WTC11 (cell line): ENCODE measurements around the gene FGF8. TPM values are rescaled to one million over a fixed set of nuclear protein-coding genes. Genes with fewer than 3 reads are reported as not detected.

Experiments
- ATAC-seq: fragments of 200-7000 bp; cut with Tn5 transposase; 2 replicates; pipeline ENCODE4 v1.10.0; 2021; ENCODE audit warnings: mild to moderate bottlenecking, moderate library complexity
- CTCF ChIA-PET: fragments of 300-600 bp; sonication (Branson Sonifier 250); formaldehyde crosslinking; loops from one replicate; lab custom pipeline; 2021; ENCODE audit warnings: antibody characterized with exemption; lab: Charles Lee
- POLR2A ChIA-PET: fragments of 350-600 bp; sonication (Branson Sonifier 250); formaldehyde crosslinking; loops from one replicate; lab custom pipeline; 2021; ENCODE audit warnings: antibody characterized with exemption; lab: Charles Lee
- DNase-seq: peaks from one replicate; pipeline ENCODE4 v3.0.0; 2021; ENCODE audit warnings: low spot score
- H3K27ac Mint-ChIP-seq: 2 replicates; pipeline ENCODE4 v1.8.0; 2021; ENCODE audit warnings: mixed read lengths
- H3K27me3 Mint-ChIP-seq: 2 replicates; pipeline ENCODE4 v1.8.0; 2021; ENCODE audit warnings: low read depth, mild to moderate bottlenecking, moderate library complexity, mixed read lengths
- H3K36me3 Mint-ChIP-seq: 2 replicates; pipeline ENCODE4 v1.8.0; 2021; ENCODE audit warnings: mixed read lengths
- H3K4me1 Mint-ChIP-seq: 2 replicates; pipeline ENCODE4 v1.8.0; 2022; ENCODE audit warnings: mixed read lengths
- H3K4me3 Mint-ChIP-seq: 2 replicates; pipeline ENCODE4 v1.8.0; 2021; ENCODE audit warnings: mild to moderate bottlenecking, moderate library complexity, mixed read lengths
- H3K9me3 Mint-ChIP-seq: 2 replicates; pipeline ENCODE4 v1.8.0; 2021; ENCODE audit warnings: mixed read lengths
- CREM ChIP-seq: sonication (generic); formaldehyde crosslinking; IDR thresholded peaks from 2 replicates; pipeline ENCODE4 v1.8.1; 2022; ENCODE audit warnings: mild to moderate bottlenecking, missing genetic modification reagents, moderate library complexity
- ESRRA ChIP-seq: sonication (generic); formaldehyde crosslinking; IDR thresholded peaks from 2 replicates; pipeline ENCODE4 v1.8.1; 2022; ENCODE audit warnings: mild to moderate bottlenecking, missing genetic modification reagents, borderline replicate concordance
- FOXJ3 ChIP-seq: sonication (generic); formaldehyde crosslinking; IDR thresholded peaks from 2 replicates; pipeline ENCODE4 v1.9.0; 2021; ENCODE audit warnings: missing genetic modification reagents, mild to moderate bottlenecking, borderline replicate concordance
- IRF2 ChIP-seq: sonication (generic); formaldehyde crosslinking; IDR thresholded peaks from 2 replicates; pipeline ENCODE4 v1.8.0; 2022; ENCODE audit warnings: low read depth, missing genetic modification reagents, borderline replicate concordance
- JAZF1 ChIP-seq: fragments of 250-450 bp; sonication (Bioruptor Pico); IDR thresholded peaks from 2 replicates; pipeline ENCODE4 v1.9.0; 2021; ENCODE audit warnings: moderate library complexity, mild to moderate bottlenecking, inconsistent platforms
- KAT7 ChIP-seq: sonication (generic); formaldehyde crosslinking; IDR thresholded peaks from 2 replicates; pipeline ENCODE4 v1.8.1; 2023; ENCODE audit warnings: missing genetic modification reagents, mild to moderate bottlenecking, borderline replicate concordance
- NR1H2 ChIP-seq: sonication (generic); formaldehyde crosslinking; IDR thresholded peaks from 2 replicates; pipeline ENCODE4 v1.9.0; 2021; ENCODE audit warnings: mild to moderate bottlenecking, moderate library complexity, missing genetic modification reagents
- NR2C2 ChIP-seq: sonication (generic); formaldehyde crosslinking; IDR thresholded peaks from 2 replicates; pipeline ENCODE4 v1.8.0; 2022; ENCODE audit warnings: mild to moderate bottlenecking, missing genetic modification reagents
- SP1 ChIP-seq: sonication (generic); formaldehyde crosslinking; conservative IDR thresholded peaks from 2 replicates; pipeline ENCODE4 v1.8.1; 2022; ENCODE audit warnings: missing genetic modification reagents
- TEAD1 ChIP-seq: sonication (generic); formaldehyde crosslinking; IDR thresholded peaks from 2 replicates; pipeline ENCODE4 v1.8.0; 2022; ENCODE audit warnings: mild to moderate bottlenecking, missing genetic modification reagents
- ZBTB21 ChIP-seq: sonication (generic); formaldehyde crosslinking; IDR thresholded peaks from 2 replicates; pipeline ENCODE4 v1.8.1; 2023; ENCODE audit warnings: mild to moderate bottlenecking, missing genetic modification reagents, borderline replicate concordance
- ZNF138 ChIP-seq: sonication (generic); formaldehyde crosslinking; conservative IDR thresholded peaks from 2 replicates; pipeline ENCODE4 v1.8.1; 2022; ENCODE audit warnings: mild to moderate bottlenecking, moderate library complexity, missing genetic modification reagents
- ZNF219 ChIP-seq: sonication (generic); formaldehyde crosslinking; IDR thresholded peaks from 2 replicates; pipeline ENCODE4 v1.8.0; 2023; ENCODE audit warnings: missing genetic modification reagents, mild to moderate bottlenecking, borderline replicate concordance
- ZNF396 ChIP-seq: fragments of 250-450 bp; sonication (Bioruptor Pico); IDR thresholded peaks from 2 replicates; pipeline ENCODE4 v1.8.0; 2021; ENCODE audit warnings: mild to moderate bottlenecking, moderate library complexity, borderline replicate concordance
- total RNA-seq: library from RNA; stranded (reverse); gene quantifications from 3 replicates; pipeline ENCODE4 v1.2.3, GENCODE V29; 2021
- TF ChIP-seq, protein P1 (sequence below): sonication (generic); formaldehyde crosslinking; IDR thresholded peaks from 2 replicates; pipeline ENCODE4 v1.8.0; 2022; ENCODE audit warnings: mild to moderate bottlenecking, missing genetic modification reagents
- TF ChIP-seq, protein P2 (sequence below): sonication (generic); formaldehyde crosslinking; IDR thresholded peaks from 2 replicates; pipeline ENCODE4 v1.8.1; 2022; ENCODE audit warnings: missing genetic modification reagents, borderline replicate concordance
- TF ChIP-seq, protein P3 (sequence below): sonication (generic); formaldehyde crosslinking; IDR thresholded peaks from 2 replicates; pipeline ENCODE4 v1.8.1; 2022; ENCODE audit warnings: mild to moderate bottlenecking, moderate library complexity, missing genetic modification reagents
- TF ChIP-seq, protein P4 (sequence below): fragments of 250-450 bp; sonication (Bioruptor Pico); IDR thresholded peaks from 2 replicates; pipeline ENCODE4 v1.8.0; 2021; ENCODE audit warnings: mild to moderate bottlenecking
- TF ChIP-seq, protein P5 (sequence below): sonication (generic); formaldehyde crosslinking; IDR thresholded peaks from 2 replicates; pipeline ENCODE4 v1.8.1; 2023; ENCODE audit warnings: mild to moderate bottlenecking, missing genetic modification reagents, borderline replicate concordance
- TF ChIP-seq, protein P6 (sequence below): fragments of 250-450 bp; sonication (Bioruptor Pico); IDR thresholded peaks from 2 replicates; pipeline ENCODE4 v1.9.0; 2021; ENCODE audit warnings: mild to moderate bottlenecking
- TF ChIP-seq, protein P7 (sequence below): sonication (generic); formaldehyde crosslinking; IDR thresholded peaks from 2 replicates; pipeline ENCODE4 v1.8.1; 2023; ENCODE audit warnings: mild to moderate bottlenecking, missing genetic modification reagents, moderate library complexity

The FGF8 gene
- total RNA-seq, 1 experiment from 2014 or later = 28.9 TPM

DNA sequence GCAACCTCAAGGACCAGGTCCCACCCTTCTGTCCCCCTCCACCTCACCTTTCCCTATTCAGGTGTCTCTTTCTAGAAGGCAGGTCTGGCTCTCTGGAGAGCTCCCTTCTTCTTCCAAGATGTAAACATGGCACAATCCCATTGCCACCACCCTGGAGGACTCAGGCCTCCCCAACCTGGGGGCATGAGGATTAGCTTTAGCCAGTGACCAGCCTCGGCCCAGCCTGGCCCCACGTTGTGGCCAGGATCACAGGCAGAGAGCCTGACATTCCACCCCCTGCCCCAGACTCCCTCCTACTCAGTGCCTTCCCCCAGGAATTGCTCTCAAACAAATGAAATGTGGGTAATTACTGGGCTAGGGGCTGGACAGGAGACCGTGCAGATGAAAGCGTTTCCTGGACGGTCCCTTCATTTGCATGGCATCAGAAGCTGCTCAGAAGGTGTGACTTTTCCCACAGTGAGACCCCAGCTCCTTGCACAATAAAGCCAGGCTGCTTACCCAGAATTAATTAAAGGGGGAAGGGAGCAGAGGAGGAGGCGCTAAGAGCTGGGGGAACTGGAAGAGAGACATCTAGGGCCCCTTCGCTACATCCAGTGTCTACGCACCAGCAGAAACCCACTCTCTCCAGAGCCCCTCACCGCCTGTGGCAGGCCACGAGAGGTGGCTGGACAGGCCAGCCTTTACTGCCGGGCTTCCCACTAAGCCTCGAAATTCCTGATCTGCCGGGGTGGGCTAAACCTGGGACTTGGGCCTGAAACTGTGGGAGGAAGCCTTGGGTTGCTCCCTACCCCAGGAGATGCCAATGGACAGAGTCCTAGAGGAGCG is 7.7 kb downstream of the FGF8 start (continued):
- TF ChIP-seq, protein P1, sequence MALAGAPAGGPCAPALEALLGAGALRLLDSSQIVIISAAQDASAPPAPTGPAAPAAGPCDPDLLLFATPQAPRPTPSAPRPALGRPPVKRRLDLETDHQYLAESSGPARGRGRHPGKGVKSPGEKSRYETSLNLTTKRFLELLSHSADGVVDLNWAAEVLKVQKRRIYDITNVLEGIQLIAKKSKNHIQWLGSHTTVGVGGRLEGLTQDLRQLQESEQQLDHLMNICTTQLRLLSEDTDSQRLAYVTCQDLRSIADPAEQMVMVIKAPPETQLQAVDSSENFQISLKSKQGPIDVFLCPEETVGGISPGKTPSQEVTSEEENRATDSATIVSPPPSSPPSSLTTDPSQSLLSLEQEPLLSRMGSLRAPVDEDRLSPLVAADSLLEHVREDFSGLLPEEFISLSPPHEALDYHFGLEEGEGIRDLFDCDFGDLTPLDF (CRISPR knock-in tag) = no peak

DNA sequence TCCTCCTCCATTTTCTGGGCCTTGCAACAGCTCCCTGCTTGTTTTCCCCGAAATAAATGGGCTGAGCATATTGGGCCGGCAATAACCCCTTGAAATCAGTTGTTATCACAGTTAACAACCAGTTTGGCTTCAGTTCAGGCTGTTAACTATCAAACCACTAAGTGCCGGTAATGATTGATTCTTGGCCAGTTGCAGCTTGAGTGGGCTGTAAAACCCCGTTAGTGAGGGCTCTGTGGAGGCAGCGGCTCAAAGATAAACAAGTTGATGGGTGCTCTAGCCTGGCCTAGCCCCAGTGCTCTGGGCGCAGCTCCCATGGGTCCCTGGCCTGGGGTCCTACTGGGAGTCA is 8.3 kb downstream of the FGF8 start:
- no peaks in the 10 kb centered on the region for H3K9me3 Mint-ChIP-seq
- peaks cover 12% of the 10 kb centered on the region for H3K4me1 Mint-ChIP-seq
- ChIA-PET POLR2A (no interaction called here), CTCF (interaction anchor here (0.9 to 8.3 kb wide), 6 partner anchors 9 to 165 kb away, joined by 3 to 69 read pairs (median 13); partner anchors contain the start of gene NPM3)
- DNase-seq = no peak
- no peaks in the 10 kb centered on the region for H3K36me3 Mint-ChIP-seq
- no peak overlapping the region for H3K27ac Mint-ChIP-seq
- H3K4me3 Mint-ChIP-seq = no peak overlapping the region
- H3K27me3 Mint-ChIP-seq = peaks cover 13% of the 10 kb centered on the region
- no peak for ATAC-seq
- TF ChIP-seq CREM (CRISPR knock-in tag) (no peak), JAZF1 (no peak), ZNF219 (no peak), TEAD1 (no peak), ESRRA (CRISPR knock-in tag) (no peak), KAT7 (CRISPR knock-in tag) (no peak), ZBTB21 (no peak), SP1 (CRISPR knock-in tag) (no peak), NR1H2 (CRISPR knock-in tag) (no peak), ZNF138 (no peak), NR2C2 (CRISPR knock-in tag) (no peak), ZNF396 (CRISPR knock-in tag) (no peak)
- TF ChIP-seq, protein P2, sequence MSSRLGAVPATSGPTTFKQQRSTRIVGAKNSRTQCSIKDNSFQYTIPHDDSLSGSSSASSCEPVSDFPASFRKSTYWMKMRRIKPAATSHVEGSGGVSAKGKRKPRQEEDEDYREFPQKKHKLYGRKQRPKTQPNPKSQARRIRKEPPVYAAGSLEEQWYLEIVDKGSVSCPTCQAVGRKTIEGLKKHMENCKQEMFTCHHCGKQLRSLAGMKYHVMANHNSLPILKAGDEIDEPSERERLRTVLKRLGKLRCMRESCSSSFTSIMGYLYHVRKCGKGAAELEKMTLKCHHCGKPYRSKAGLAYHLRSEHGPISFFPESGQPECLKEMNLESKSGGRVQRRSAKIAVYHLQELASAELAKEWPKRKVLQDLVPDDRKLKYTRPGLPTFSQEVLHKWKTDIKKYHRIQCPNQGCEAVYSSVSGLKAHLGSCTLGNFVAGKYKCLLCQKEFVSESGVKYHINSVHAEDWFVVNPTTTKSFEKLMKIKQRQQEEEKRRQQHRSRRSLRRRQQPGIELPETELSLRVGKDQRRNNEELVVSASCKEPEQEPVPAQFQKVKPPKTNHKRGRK (CRISPR knock-in tag) = no peak
- TF ChIP-seq, protein P3, sequence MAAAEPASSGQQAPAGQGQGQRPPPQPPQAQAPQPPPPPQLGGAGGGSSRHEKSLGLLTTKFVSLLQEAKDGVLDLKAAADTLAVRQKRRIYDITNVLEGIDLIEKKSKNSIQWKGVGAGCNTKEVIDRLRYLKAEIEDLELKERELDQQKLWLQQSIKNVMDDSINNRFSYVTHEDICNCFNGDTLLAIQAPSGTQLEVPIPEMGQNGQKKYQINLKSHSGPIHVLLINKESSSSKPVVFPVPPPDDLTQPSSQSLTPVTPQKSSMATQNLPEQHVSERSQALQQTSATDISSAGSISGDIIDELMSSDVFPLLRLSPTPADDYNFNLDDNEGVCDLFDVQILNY (CRISPR knock-in tag) = no peak
- TF ChIP-seq, protein P4, sequence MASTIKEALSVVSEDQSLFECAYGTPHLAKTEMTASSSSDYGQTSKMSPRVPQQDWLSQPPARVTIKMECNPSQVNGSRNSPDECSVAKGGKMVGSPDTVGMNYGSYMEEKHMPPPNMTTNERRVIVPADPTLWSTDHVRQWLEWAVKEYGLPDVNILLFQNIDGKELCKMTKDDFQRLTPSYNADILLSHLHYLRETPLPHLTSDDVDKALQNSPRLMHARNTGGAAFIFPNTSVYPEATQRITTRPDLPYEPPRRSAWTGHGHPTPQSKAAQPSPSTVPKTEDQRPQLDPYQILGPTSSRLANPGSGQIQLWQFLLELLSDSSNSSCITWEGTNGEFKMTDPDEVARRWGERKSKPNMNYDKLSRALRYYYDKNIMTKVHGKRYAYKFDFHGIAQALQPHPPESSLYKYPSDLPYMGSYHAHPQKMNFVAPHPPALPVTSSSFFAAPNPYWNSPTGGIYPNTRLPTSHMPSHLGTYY (CRISPR knock-in tag) = no peak
- TF ChIP-seq, all 79 proteins: peak for 0

DNA sequence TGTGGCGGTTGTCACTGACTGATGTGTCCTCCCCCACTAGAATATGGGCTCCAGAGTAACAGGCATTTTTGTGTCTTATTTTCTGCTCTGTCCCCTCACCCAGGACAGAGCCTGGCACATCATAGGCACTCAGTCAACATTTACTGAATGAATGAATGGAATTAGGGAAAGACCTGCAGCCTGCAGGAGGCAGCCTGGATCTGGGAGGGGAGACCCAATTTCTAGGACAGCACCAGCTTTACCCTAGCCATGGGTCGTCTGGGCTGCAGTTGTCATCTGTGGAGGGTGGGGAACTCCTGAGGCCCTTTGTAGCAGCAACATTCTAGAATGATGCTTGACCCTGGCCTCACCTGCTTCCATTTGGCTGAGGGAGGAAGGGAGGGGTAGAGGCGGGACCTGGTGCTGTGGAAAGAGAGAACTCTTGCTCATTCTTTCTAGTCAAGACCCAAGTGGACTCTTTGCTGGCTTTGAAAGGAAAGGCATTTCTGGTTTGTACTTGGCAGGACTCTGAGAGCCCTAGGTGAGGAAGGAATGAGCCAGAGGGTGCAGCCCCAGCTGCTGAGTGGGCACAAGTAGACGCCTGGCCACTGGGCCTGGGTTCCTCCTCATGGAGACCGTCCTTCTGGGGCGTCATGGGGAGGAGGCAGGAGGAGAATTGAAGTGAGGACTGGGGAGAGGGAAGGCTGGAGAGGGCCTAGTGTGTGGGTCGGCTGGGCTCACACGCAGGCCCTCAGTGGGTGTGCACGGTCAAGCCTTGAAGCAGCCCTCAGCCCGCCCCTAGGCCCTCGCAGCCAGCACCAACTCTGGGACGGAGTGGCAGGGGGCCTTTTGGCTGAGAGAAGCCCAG is 8.9 kb downstream of the FGF8 start:
- POLR2A ChIA-PET = no interaction called here
- no peak overlapping the region for H3K4me3 Mint-ChIP-seq
- TF ChIP-seq, protein P5, sequence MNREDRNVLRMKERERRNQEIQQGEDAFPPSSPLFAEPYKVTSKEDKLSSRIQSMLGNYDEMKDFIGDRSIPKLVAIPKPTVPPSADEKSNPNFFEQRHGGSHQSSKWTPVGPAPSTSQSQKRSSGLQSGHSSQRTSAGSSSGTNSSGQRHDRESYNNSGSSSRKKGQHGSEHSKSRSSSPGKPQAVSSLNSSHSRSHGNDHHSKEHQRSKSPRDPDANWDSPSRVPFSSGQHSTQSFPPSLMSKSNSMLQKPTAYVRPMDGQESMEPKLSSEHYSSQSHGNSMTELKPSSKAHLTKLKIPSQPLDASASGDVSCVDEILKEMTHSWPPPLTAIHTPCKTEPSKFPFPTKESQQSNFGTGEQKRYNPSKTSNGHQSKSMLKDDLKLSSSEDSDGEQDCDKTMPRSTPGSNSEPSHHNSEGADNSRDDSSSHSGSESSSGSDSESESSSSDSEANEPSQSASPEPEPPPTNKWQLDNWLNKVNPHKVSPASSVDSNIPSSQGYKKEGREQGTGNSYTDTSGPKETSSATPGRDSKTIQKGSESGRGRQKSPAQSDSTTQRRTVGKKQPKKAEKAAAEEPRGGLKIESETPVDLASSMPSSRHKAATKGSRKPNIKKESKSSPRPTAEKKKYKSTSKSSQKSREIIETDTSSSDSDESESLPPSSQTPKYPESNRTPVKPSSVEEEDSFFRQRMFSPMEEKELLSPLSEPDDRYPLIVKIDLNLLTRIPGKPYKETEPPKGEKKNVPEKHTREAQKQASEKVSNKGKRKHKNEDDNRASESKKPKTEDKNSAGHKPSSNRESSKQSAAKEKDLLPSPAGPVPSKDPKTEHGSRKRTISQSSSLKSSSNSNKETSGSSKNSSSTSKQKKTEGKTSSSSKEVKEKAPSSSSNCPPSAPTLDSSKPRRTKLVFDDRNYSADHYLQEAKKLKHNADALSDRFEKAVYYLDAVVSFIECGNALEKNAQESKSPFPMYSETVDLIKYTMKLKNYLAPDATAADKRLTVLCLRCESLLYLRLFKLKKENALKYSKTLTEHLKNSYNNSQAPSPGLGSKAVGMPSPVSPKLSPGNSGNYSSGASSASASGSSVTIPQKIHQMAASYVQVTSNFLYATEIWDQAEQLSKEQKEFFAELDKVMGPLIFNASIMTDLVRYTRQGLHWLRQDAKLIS = no peak
- no peak for TF ChIP-seq CREM (CRISPR knock-in tag)
- TF ChIP-seq TEAD1 = no peak
- TF ChIP-seq, protein P6, sequence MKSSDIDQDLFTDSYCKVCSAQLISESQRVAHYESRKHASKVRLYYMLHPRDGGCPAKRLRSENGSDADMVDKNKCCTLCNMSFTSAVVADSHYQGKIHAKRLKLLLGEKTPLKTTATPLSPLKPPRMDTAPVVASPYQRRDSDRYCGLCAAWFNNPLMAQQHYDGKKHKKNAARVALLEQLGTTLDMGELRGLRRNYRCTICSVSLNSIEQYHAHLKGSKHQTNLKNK (CRISPR knock-in tag) = no peak
- no peak for TF ChIP-seq NR2C2 (CRISPR knock-in tag)
- TF ChIP-seq, protein P7, sequence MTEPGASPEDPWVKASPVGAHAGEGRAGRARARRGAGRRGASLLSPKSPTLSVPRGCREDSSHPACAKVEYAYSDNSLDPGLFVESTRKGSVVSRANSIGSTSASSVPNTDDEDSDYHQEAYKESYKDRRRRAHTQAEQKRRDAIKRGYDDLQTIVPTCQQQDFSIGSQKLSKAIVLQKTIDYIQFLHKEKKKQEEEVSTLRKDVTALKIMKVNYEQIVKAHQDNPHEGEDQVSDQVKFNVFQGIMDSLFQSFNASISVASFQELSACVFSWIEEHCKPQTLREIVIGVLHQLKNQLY (CRISPR knock-in tag) = no peak
- TF ChIP-seq FOXJ3 = no peak
- TF ChIP-seq IRF2 (CRISPR knock-in tag) = no peak

More for the DNA sequence above, 8.9 kb downstream of the FGF8 start:
- Mint-ChIP-seq H3K27me3 (peaks cover 7% of the 10 kb centered on the region), H3K4me1 (peaks cover 6% of the 10 kb centered on the region), H3K27ac (no peak overlapping the region), H3K9me3 (no peaks in the 10 kb centered on the region), H3K36me3 (no peaks in the 10 kb centered on the region)
- CTCF ChIA-PET = interaction anchor here (0.9 to 8.3 kb wide), 6 partner anchors 9 to 164 kb away, joined by 3 to 69 read pairs (median 13); partner anchors contain the start of gene NPM3
- DNase-seq = no peak
- ATAC-seq = no peak; the same call in 1 of the 2 replicates
